ENCODE data around the gene TIMM23.
"Not testable (repeated sequence)": the region's sequence is repeated elsewhere in the genome, so short reads cannot be mapped to it uniquely, and the experiment has no call there.

The TIMM23 gene

GRCh38 chr10:45997994-45998763 is 25.9 kb downstream of the TIMM23 start:
- DNase-seq = no peak

GRCh38 chr10:45999955-46000354 is 27.7 kb downstream of the TIMM23 start:
- DNase-seq = not testable (repeated sequence)

- no peak for DNase-seq
Measured at GRCh38 chr10:46000538-46000937, 28.2 kb downstream of the TIMM23 start.

GRCh38 chr10:46001187-46001756 is 29.0 kb downstream of the TIMM23 start:
- DNase-seq = no peak

DNA sequence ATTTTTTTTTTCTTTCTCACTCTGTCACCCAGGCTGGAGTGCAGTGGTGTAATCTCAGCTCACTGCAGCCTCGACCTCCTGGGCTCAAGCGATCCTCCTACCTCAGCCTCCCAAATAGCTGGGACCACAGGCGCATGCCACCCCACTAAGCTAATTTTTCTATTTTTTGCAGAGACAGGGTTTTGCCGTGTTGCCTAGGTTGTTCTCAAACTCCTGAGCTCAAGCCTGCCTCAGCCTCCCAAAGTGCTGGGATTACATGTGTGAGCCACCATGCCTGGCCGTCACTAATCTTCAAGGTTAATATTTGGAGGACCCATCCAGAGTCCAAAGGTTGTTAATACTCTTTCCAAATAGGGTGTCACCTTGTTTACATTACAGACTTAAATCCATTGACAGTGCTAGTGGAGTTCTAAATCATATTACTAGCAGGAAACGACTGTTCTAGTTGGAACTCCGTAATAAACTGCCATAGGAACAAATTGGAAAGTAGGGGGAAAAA is 29.9 kb downstream of the TIMM23 start:
- DNase-seq = not testable (repeated sequence)

DNA sequence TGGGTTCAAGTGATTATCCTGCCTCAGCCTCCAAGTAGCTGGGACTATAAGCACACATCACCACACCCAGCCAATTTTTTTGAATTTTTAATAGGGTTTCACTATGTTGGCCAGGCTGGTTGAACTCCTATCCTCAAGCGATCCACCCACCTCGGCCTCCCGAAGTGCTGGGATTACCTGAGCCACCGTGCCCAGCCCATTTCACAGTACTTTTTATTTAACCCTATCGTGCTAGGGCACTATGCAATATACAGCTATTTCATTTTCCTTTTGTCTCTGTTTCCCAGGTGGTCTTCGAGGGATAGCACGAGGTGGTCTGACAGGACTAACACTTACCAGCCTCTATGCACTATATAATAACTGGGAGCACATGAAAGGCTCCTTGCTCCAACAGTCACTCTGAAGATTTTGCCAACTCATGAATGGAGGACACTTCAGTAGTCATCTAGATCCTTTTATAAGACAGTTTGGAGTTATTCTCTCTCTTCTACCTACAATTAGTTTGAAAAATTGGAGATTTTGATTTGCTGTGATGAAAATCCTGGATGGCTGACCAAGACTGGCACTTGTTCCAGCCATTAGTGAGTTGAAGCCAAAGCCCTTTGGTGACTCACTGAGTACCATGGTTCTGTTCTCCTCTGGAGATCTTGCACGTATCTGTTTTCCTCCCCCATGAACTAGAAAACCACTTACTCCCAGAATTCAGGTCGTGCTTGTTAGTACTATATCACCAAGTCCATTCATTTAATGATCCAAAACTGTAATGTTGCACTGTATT is 30.8 kb downstream of the TIMM23 start:
- no peak for DNase-seq

GRCh38 chr10:46004963-46005362 is 32.7 kb downstream of the TIMM23 start:
- no peak for DNase-seq

DNA sequence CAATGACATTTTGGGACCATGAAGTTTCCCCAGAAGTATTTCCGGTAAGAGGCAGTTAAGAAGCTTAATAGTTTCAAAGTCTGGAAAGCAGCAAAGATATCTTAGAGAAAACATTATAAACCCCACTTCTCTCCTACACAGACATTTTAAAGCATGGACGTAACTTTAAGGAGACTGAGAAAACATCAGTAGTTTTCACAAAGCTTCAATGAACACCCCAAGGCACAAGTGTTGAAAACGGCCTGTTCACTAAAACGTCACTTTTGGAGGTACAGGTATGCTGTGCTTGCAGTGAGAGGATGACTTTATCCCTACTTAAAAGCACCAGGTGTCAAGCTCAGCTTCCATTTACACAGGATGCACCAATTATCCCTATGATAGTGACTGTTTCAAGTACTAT is 33.1 kb downstream of the TIMM23 start:
- DNase-seq = no peak

- no peak for DNase-seq
Measured at GRCh38 chr10:46006219-46006618, 33.9 kb downstream of the TIMM23 start.

DNA sequence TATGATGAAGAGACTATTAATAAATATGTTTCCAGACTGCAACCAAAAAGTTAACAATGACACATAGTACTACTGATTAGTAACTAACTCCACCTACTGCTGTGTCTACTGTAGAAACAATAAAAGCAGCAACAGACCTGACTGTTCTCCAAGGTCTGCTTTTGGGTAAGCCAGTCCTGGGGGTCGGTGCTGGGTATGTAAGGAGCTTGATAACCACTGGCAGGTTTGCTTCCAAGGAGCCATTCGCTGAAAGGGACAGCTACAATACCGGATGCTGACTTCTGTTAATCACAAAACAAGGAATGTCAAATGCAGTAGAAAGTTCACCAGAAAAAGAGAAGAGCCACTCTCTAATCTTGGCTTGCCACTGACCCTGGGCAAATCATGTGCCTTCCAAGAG is 40.5 kb downstream of the TIMM23 start:
- DNase-seq = no peak

GRCh38 chr10:46014206-46014605 is 41.9 kb downstream of the TIMM23 start:
- no peak for DNase-seq

GRCh38 chr10:46014683-46015405 is 42.6 kb downstream of the TIMM23 start:
- DNase-seq = no peak

- no peak for DNase-seq
Measured at GRCh38 chr10:46016190-46016589, 43.9 kb downstream of the TIMM23 start.

DNA sequence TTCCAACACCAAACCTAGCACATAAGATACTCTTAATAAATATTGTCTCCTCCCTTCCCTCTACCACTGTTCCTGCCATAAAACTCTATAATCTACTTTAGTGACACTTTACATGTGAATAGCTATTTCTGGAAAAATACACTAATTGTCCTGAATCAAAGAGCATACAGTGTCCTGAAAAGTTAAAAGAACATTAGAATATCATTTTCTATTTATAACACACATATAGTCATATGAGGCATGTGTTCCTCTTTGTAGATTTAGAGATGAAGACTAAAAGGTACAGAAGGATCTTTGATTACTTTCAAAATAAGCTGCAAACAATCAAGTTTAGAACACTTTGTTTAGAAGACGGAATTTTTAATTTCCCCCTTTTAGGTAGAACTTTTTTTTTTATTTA is 44.5 kb downstream of the TIMM23 start:
- no peak for DNase-seq

GRCh38 chr10:46017733-46018132 is 45.4 kb downstream of the TIMM23 start:
- no peak for DNase-seq

DNA sequence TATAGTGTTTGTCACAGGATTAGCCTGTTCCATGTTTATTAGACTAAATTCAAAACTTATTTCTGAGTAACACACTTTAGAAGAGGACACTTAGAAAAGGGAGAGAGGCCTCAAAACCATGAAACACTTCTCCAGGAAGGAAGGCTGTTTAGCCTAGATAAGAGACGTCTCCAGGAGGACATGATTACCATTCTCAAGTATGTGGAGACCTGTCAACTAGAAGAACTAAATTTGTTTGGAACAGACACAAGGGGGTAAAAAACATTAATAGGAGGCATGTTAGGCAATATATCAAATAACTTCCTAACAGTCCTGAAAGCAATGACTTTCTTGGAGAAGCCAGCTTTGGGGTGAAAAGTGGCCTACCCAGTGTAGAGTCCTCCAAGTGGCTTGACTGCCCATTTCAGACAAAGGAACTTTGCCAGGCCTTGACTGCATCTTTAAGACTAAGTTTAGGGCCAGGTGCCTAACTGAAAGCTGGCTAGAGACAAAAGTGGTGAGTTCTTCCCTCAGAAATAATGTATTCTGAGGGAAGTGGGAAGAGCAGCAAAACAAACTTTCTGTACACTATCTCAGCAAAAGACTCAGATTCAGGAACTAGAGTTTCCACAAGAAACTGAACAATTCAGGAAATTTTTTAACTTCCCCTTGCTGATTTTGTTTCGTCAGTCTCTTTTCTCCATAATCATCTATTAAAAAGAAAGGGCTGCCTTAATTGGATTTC is 46.3 kb downstream of the TIMM23 start:
- no peak for DNase-seq

DNA sequence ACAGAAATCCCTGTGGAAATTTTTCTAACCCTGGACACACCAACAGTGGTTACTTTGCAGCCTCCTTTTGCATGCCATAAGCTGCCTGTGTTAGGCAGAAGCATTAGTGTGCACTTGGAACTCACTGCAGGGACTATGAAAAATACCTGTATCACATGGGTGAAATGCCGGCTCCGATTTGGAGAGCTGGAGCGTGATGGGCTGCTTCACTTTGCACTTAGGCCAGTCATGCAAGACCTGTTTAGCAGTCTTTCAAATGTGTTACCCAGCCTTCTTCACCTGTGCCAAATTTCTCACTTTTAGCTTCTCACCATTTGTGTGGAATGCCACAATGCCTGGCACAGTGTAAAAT is 46.9 kb downstream of the TIMM23 start:
- no peak for DNase-seq

DNA sequence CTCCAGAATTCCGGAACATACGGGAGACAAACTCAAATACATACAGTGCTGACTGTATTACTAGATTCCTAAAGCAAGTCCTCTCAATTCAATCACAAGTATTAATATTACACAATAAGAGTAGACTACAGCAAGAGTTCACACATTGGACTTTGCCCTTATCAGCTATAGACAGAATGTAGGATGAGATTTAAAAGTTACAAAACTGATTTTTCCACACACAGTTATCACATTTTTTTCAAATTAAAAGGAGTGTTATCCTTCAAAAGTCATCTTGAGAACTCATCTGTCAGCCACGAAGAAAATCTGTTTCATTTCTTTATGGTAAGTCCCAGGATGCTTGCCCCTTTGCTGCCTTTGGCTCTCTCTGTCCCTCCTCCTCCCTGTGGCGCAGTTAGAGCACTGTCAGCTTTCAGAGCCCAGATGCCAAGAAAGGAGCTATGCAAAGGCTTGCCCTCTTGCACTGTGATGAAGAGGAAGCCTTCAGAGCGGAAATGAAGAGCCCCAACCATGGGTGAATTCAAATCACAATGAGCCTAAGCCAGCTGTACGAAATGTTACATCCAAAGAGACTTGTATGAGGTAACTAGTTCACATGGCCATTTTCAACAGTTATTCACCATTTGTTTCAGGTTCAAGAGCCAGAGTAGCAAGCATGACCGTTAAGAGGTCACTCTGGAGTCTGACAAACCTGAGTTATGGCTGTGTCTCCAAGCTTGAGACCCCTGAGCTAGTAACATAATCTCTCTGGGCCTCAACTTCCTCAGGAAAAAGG is 47.5 kb downstream of the TIMM23 start:
- no peak for DNase-seq

GRCh38 chr10:46020344-46020657 is 48.0 kb downstream of the TIMM23 start:
- DNase-seq = no peak

- no peak for DNase-seq
Measured at GRCh38 chr10:46022978-46023702, 50.9 kb downstream of the TIMM23 start.

GRCh38 chr10:46024948-46025347 is 52.7 kb downstream of the TIMM23 start:
- no peak for DNase-seq

All from NCI-H524 treated with DMSO at 0.1 percent for 48 hours (cell line).